HepG2 (cell line): ENCODE data around the gene GMEB2. TPM values are rescaled to one million over a fixed set of nuclear protein-coding genes. Genes with fewer than 3 reads are reported as not detected.

Experiments used
- ELF3 ChIP-seq: IDR thresholded peaks from 2 replicates; pipeline ENCODE4 v1.6.1; 2016; ENCODE audit warnings: missing genetic modification reagents, missing compliant biosample characterization
- IRF9 ChIP-seq: sonication (generic); formaldehyde crosslinking; IDR thresholded peaks from 2 replicates; pipeline ENCODE4 v1.8.0; 2022; ENCODE audit warnings: missing genetic modification reagents, mild to moderate bottlenecking, borderline replicate concordance
- MYC ChIP-seq: sonication (generic); formaldehyde crosslinking; IDR thresholded peaks from 2 replicates; pipeline ENCODE4 v1.9.0; 2021; ENCODE audit warnings: missing genetic modification reagents, borderline replicate concordance
- SETDB1 ChIP-seq: sonication (generic); formaldehyde crosslinking; IDR thresholded peaks from 2 replicates; pipeline ENCODE4 v1.5.1; 2020; ENCODE audit warnings: missing genetic modification reagents, mild to moderate bottlenecking, borderline replicate concordance
- SIN3A ChIP-seq: IDR thresholded peaks from 2 replicates; pipeline ENCODE4 v1.6.1; 2011; ENCODE audit warnings: low read depth, mild to moderate bottlenecking, control low read depth, low read length, borderline replicate concordance
- SPEN ChIP-seq: sonication (generic); formaldehyde crosslinking; IDR thresholded peaks from 2 replicates; pipeline ENCODE4 v1.5.1; 2020; ENCODE audit warnings: low read depth, mild to moderate bottlenecking, missing genetic modification reagents
- THAP7 ChIP-seq: sonication (generic); formaldehyde crosslinking; IDR thresholded peaks from 2 replicates; pipeline ENCODE4 v1.8.1; 2023; ENCODE audit warnings: mild to moderate bottlenecking, missing genetic modification reagents
- WIZ ChIP-seq: sonication (generic); formaldehyde crosslinking; IDR thresholded peaks from 2 replicates; pipeline ENCODE4 v1.5.1; 2020; ENCODE audit warnings: mild to moderate bottlenecking, missing genetic modification reagents
- ZBTB33 ChIP-seq: sonication (generic); formaldehyde crosslinking; IDR thresholded peaks from 2 replicates; pipeline ENCODE4 v1.4.0; 2020; ENCODE audit warnings: missing genetic modification reagents
- ZMAT5 ChIP-seq: sonication (generic); formaldehyde crosslinking; IDR thresholded peaks from 2 replicates; pipeline ENCODE4 v1.5.0; 2020; ENCODE audit warnings: mild to moderate bottlenecking, low read depth, missing genetic modification reagents, borderline replicate concordance
- ZNF333 ChIP-seq: sonication (generic); formaldehyde crosslinking; IDR thresholded peaks from 2 replicates; pipeline ENCODE4 v1.4.0; 2020; ENCODE audit warnings: mild to moderate bottlenecking, missing genetic modification reagents, borderline replicate concordance
- ZNF33B ChIP-seq: sonication (generic); formaldehyde crosslinking; IDR thresholded peaks from 2 replicates; pipeline ENCODE4 v1.5.1; 2020; ENCODE audit warnings: mild to moderate bottlenecking, missing genetic modification reagents
- ZNF383 ChIP-seq: sonication (generic); formaldehyde crosslinking; IDR thresholded peaks from 2 replicates; pipeline ENCODE4 v1.4.0; 2020; ENCODE audit warnings: missing genetic modification reagents, mild to moderate bottlenecking, borderline replicate concordance
- ZNF407 ChIP-seq: sonication (generic); formaldehyde crosslinking; IDR thresholded peaks from one replicate; pipeline ENCODE4 v1.5.1; 2020; ENCODE audit warnings: mild to moderate bottlenecking, missing genetic modification reagents; ENCODE audit errors: not compliant biosample characterization
- ZNF446 ChIP-seq: sonication (generic); formaldehyde crosslinking; IDR thresholded peaks from 2 replicates; pipeline ENCODE4 v1.5.0; 2020; ENCODE audit warnings: mild to moderate bottlenecking, missing genetic modification reagents
- polyA plus RNA-seq, 8 experiments: library from polyadenylated mRNA; depleted of rRNA in 3 of 8; stranded (reverse) in 7 of 8; unstranded in 1 of 8; fragments of >200 nt; fragmentation: Illumina TruSeq in 4 of 8; extraction: Trizol in 4 of 8; gene quantifications; 2 replicates each; pipeline versions ENCODE4 v1.2.1 to v1.2.3, GENCODE V29; 2011 to 2016; ENCODE audit warnings: low read depth in 4 of 8, missing spikeins in 1 of 8, mixed read lengths in 1 of 8; ENCODE audit not compliant: insufficient read depth in 1 of 8
- total RNA-seq, 5 experiments: library from RNA; depleted of rRNA; stranded (reverse); fragments of >200 nt; fragmentation: Illumina TruSeq; extraction: Trizol; gene quantifications; 2 replicates each; pipeline ENCODE4 v1.2.3, GENCODE V29; 2016; ENCODE audit warnings: low read depth in 1 of 5

The GMEB2 gene
- total and polyA plus RNA-seq, 2 of the 13 experiments (the other 11 are each of a cell fraction or from before 2014, with no cell fraction given): 10.6 to 12.4 TPM

- TF ChIP-seq ZNF407 (CRISPR knock-in tag) (peak; percentile 14), ZNF446 (no peak), SIN3A (no peak), ZBTB33 (CRISPR knock-in tag) (peak; percentile 75; the same call in 1 of the 2 replicates), IRF9 (peak; percentile 48; the same call in 1 of the 2 replicates), WIZ (0 out of 2 replicates have a peak, but pooled peaks have one; percentile 32), THAP7 (CRISPR knock-in tag) (no peak), ZNF33B (CRISPR knock-in tag) (no peak), ZMAT5 (CRISPR knock-in tag) (0 out of 2 replicates have a peak, but pooled peaks have one; percentile 65), SETDB1 (CRISPR knock-in tag) (no peak), MYC (CRISPR knock-in tag) (no peak), ELF3 (CRISPR knock-in tag) (no peak), SPEN (CRISPR knock-in tag) (0 out of 2 replicates have a peak, but pooled peaks have one; percentile 22), ZNF383 (CRISPR knock-in tag) (0 out of 2 replicates have a peak, but pooled peaks have one; percentile 41), ZNF333 (CRISPR knock-in tag) (no peak)
Measured at GRCh38 chr20:63540417-63541186, 86.3 kb downstream of the GMEB2 start (continued).
